ENCODE measurements around the gene CUEDC1.

The CUEDC1 gene

GRCh38 chr17:57909551-57909950 is 45.7 kb downstream of the CUEDC1 start:
- ChIA-PET CTCF (interaction anchor here (3.4 kb wide), 1 partner anchor 17 kb away, joined by 18 read pairs; no protein-coding TSS in a partner anchor), POLR2A (interaction anchor here (0.6 kb wide), 1 partner anchor 34 kb away, joined by 3 read pairs; no protein-coding TSS in a partner anchor)
- TF ChIP-seq CTCF (IDR thresholded peaks at IDR 0.05; ENCODE audit: control extremely low read depth, extremely low read depth, low read depth, missing control alignments): no peak
- no peak for DNase-seq (ENCODE audit: extremely low spot score)

- ChIA-PET POLR2A (no interaction called here), CTCF (interaction anchor here (1.0 to 3.4 kb wide), 2 partner anchors 16 to 75 kb away, joined by 3 to 18 read pairs; no protein-coding TSS in a partner anchor)
- DNase-seq (ENCODE audit: extremely low spot score): no peak
Observed at GRCh38 chr17:57908278-57908677, 46.9 kb downstream of the CUEDC1 start.

GRCh38 chr17:57906910-57907309 is 48.3 kb downstream of the CUEDC1 start:
- no peak for TF ChIP-seq CTCF (IDR thresholded peaks at IDR 0.05; ENCODE audit: control extremely low read depth, extremely low read depth, low read depth, missing control alignments)
- CTCF ChIA-PET: no interaction called here

More at GRCh38 chr17:57908278-57908677, 46.9 kb downstream of the CUEDC1 start:
- no peak for TF ChIP-seq CTCF (IDR thresholded peaks at IDR 0.05; ENCODE audit: control extremely low read depth, extremely low read depth, low read depth, missing control alignments)

GRCh38 chr17:57905875-57906455 is 49.2 kb downstream of the CUEDC1 start:
- POLR2A ChIA-PET: no interaction called here
- CTCF ChIA-PET: interaction anchor here (1.1 to 6.8 kb wide), 3 partner anchors 9 to 90 kb away, joined by 3 to 57 read pairs (median 7); no protein-coding TSS in a partner anchor
- no peak for DNase-seq (ENCODE audit: extremely low spot score)
- TF ChIP-seq CTCF (IDR thresholded peaks at IDR 0.05; ENCODE audit: control extremely low read depth, extremely low read depth, low read depth, missing control alignments): no peak

More at GRCh38 chr17:57906910-57907309, 48.3 kb downstream of the CUEDC1 start:
- POLR2A ChIA-PET: no interaction called here
- no peak for DNase-seq (ENCODE audit: extremely low spot score)

GRCh38 chr17:57903961-57904360 is 51.3 kb downstream of the CUEDC1 start:
- POLR2A ChIA-PET: no interaction called here
- CTCF ChIA-PET: interaction anchor here (0.9 to 6.8 kb wide), 12 partner anchors 11 to 98 kb away, joined by 3 to 57 read pairs (median 4); no protein-coding TSS in a partner anchor
- DNase-seq (ENCODE audit: extremely low spot score): no peak
- TF ChIP-seq CTCF (IDR thresholded peaks at IDR 0.05; ENCODE audit: control extremely low read depth, extremely low read depth, low read depth, missing control alignments): no peak

GRCh38 chr17:57902800-57903759 is 52.1 kb downstream of the CUEDC1 start:
- DNase-seq (ENCODE audit: extremely low spot score): peak; percentile 86
- ChIA-PET POLR2A (interaction anchor here (1.1 kb wide), 1 partner anchor 11 kb away, joined by 3 read pairs; no protein-coding TSS in a partner anchor), CTCF (interaction anchor here (0.9 to 6.8 kb wide), 15 partner anchors 10 to 99 kb away, joined by 3 to 57 read pairs (median 4); no protein-coding TSS in a partner anchor)
- no peak for TF ChIP-seq CTCF (IDR thresholded peaks at IDR 0.05; ENCODE audit: control extremely low read depth, extremely low read depth, low read depth, missing control alignments)
